HG02642 (cell line): ENCODE data around the gene MLLT1.

Experiments
- ATAC-seq: cut with Tn5 transposase; IDR thresholded peaks from one replicate; pipeline ENCODE4 v1.9.1; 2021; ENCODE audit warnings: mild to moderate bottlenecking; ENCODE audit not compliant: unreplicated experiment, poor library complexity

Gene MLLT1

GRCh38 chr19:6238643-6239281, 41.0 kb downstream of the MLLT1 start:
- no peak for ATAC-seq

GRCh38 chr19:6238256-6238642, 41.5 kb downstream of the MLLT1 start:
- ATAC-seq, result no peak

GRCh38 chr19:6236310-6237291, 43.2 kb downstream of the MLLT1 start:
- ATAC-seq, result no peak

- ATAC-seq, result no peak
Measured at GRCh38 chr19:6235031-6235951, 44.5 kb downstream of the MLLT1 start.

GRCh38 chr19:6234527-6234926, 45.2 kb downstream of the MLLT1 start:
- ATAC-seq, result no peak

GRCh38 chr19:6233827-6234511, 45.8 kb downstream of the MLLT1 start:
- ATAC-seq, result no peak

GRCh38 chr19:6233056-6233826, 46.5 kb downstream of the MLLT1 start:
- no peak for ATAC-seq

- no peak for ATAC-seq
Measured at GRCh38 chr19:6232601-6233055, 47.1 kb downstream of the MLLT1 start.

- no peak for ATAC-seq
Measured at GRCh38 chr19:6230991-6231448, 48.8 kb downstream of the MLLT1 start.

GRCh38 chr19:6229951-6230712, 49.6 kb downstream of the MLLT1 start:
- no peak for ATAC-seq

GRCh38 chr19:6229216-6229913, 50.4 kb downstream of the MLLT1 start:
- ATAC-seq, result no peak

GRCh38 chr19:6228551-6229215, 51.1 kb downstream of the MLLT1 start:
- ATAC-seq, result no peak

GRCh38 chr19:6227936-6228325, 51.8 kb downstream of the MLLT1 start:
- ATAC-seq, result no peak

GRCh38 chr19:6227156-6227935, 52.4 kb downstream of the MLLT1 start:
- ATAC-seq, result no peak

GRCh38 chr19:6226444-6227155, 53.2 kb downstream of the MLLT1 start:
- no peak for ATAC-seq

- ATAC-seq, result no peak
Measured at GRCh38 chr19:6226012-6226411, 53.8 kb downstream of the MLLT1 start.
